Stimulated activated CD8-positive, alpha-beta memory T cell treated with anti-CD3 and anti-CD28 coated beads, Interleukin-12 subunit alpha, Interleukin-12 subunit beta, amount 100 ng/mL, for 4 hours (primary cell): Measurements from ENCODE around the gene SBF2.

Experiments used
- DNase-seq: peaks from one replicate; pipeline ENCODE4 v3.0.0-alpha.2; 2020; ENCODE audit warnings: low read depth

Gene SBF2

GRCh38 chr11:9773524-9773923 is 520.5 kb downstream of the SBF2 start:
- DNase-seq = no peak

- DNase-seq = no peak
Measured at GRCh38 chr11:9772218-9772617, 521.8 kb downstream of the SBF2 start.

GRCh38 chr11:9771071-9771511 is 522.9 kb downstream of the SBF2 start:
- DNase-seq = no peak

GRCh38 chr11:9769621-9770020 is 524.4 kb downstream of the SBF2 start:
- no peak for DNase-seq

GRCh38 chr11:9765320-9766101 is 528.5 kb downstream of the SBF2 start:
- no peak for DNase-seq

- no peak for DNase-seq
Measured at GRCh38 chr11:9763301-9763700, 530.7 kb downstream of the SBF2 start.

- DNase-seq = no peak
Measured at GRCh38 chr11:9762531-9762930, 531.5 kb downstream of the SBF2 start.

GRCh38 chr11:9761441-9761945 is 532.5 kb downstream of the SBF2 start:
- no peak for DNase-seq

- no peak for DNase-seq
Measured at GRCh38 chr11:9760193-9760575, 533.8 kb downstream of the SBF2 start.

- peak; percentile 84 for DNase-seq
Measured at GRCh38 chr11:9759519-9760192, 534.4 kb downstream of the SBF2 start.

- DNase-seq = peak; percentile 37
Measured at GRCh38 chr11:9758637-9759518, 535.1 kb downstream of the SBF2 start.

GRCh38 chr11:9757809-9758636 is 536.0 kb downstream of the SBF2 start:
- DNase-seq = peak; percentile 91

- no peak for DNase-seq
Measured at GRCh38 chr11:9756878-9757277, 537.1 kb downstream of the SBF2 start.

GRCh38 chr11:9756461-9756860 is 537.6 kb downstream of the SBF2 start:
- no peak for DNase-seq

- no peak for DNase-seq
Measured at GRCh38 chr11:9755561-9756185, 538.3 kb downstream of the SBF2 start.

- no peak for DNase-seq
Measured at GRCh38 chr11:9754010-9754471, 540.0 kb downstream of the SBF2 start.

- DNase-seq = no peak
Measured at GRCh38 chr11:9753021-9753420, 541.0 kb downstream of the SBF2 start.

GRCh38 chr11:9752091-9752490 is 541.9 kb downstream of the SBF2 start:
- no peak for DNase-seq

GRCh38 chr11:9750551-9750950 is 543.5 kb downstream of the SBF2 start:
- no peak for DNase-seq

- DNase-seq = peak; percentile 32
Measured at GRCh38 chr11:9748361-9748970, 545.6 kb downstream of the SBF2 start.
